ENCODE measurements around the gene EMC1.

DNA sequence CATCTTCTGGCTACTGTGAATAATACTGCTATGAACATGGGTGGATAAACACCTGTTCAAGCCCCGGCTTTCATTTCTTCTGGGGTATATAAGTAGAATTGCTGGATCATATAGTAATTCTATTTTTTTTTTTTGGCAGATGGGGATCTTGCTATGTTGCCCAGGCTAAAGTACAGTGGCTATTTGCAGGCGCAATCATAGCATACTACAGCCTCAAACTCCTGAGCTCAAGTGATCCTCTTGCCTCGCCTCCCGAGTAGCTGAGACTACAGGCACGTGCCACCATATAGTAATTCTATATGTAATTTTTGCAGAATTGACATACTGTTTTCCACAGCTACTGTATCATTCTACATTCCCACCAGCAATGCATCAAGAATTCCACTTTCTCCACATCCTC lies 69.1 kb downstream of the EMC1 start:
- TF ChIP-seq, protein P1, sequence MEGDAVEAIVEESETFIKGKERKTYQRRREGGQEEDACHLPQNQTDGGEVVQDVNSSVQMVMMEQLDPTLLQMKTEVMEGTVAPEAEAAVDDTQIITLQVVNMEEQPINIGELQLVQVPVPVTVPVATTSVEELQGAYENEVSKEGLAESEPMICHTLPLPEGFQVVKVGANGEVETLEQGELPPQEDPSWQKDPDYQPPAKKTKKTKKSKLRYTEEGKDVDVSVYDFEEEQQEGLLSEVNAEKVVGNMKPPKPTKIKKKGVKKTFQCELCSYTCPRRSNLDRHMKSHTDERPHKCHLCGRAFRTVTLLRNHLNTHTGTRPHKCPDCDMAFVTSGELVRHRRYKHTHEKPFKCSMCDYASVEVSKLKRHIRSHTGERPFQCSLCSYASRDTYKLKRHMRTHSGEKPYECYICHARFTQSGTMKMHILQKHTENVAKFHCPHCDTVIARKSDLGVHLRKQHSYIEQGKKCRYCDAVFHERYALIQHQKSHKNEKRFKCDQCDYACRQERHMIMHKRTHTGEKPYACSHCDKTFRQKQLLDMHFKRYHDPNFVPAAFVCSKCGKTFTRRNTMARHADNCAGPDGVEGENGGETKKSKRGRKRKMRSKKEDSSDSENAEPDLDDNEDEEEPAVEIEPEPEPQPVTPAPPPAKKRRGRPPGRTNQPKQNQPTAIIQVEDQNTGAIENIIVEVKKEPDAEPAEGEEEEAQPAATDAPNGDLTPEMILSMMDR (conservative IDR thresholded peaks at IDR 0.05; ENCODE audit: low read length) = no peak
- no peak for TF ChIP-seq EZH2phosphoT487 (IDR thresholded peaks at IDR 0.05; ENCODE audit: borderline replicate concordance, low read depth, low read length)

All from OCI-LY7 (cell line).